Keratinocyte (primary cell): Measurements from ENCODE around the gene BLTP2.

Experiments
- CTCF ChIP-seq, 3 experiments: IDR thresholded peaks in 1 of 3; conservative IDR thresholded peaks in 1 of 3; optimal IDR thresholded peaks in 1 of 3; 2 replicates in 2 of 3; 3 replicates in 1 of 3; pipeline versions ENCODE3 to v1.5.1; 2011; ENCODE audit warnings: low read length in 3 of 3, mild to moderate bottlenecking in 3 of 3, moderate library complexity in 2 of 3, control low read depth in 1 of 3, inconsistent platforms in 1 of 3; ENCODE audit not compliant: insufficient read depth in 2 of 3; ENCODE audit errors: extremely low read depth in 1 of 3
- EZH2 ChIP-seq: IDR thresholded peaks from one replicate; pipeline ENCODE4 v1.6.1; 2012; ENCODE audit warnings: inconsistent platforms, mild to moderate bottlenecking, low read length, moderate library complexity

- no peak for TF ChIP-seq CTCF (optimal IDR thresholded peaks at IDR 0.05 in 1 of 3, IDR thresholded peaks at IDR 0.05 in 1 of 3, conservative IDR thresholded peaks at IDR 0.05 in 1 of 3; ENCODE audit: extremely low read depth in 1 of 3, insufficient read depth in 2 of 3, low read length in 3 of 3)
- TF ChIP-seq EZH2: no peak
These were observed 44.1 kb upstream of the BLTP2 start for GRCh38 chr17:28689011-28689410.
